ENCODE measurements around the gene CDK6. TPM values are rescaled to one million over a fixed set of nuclear protein-coding genes. Genes with fewer than 3 reads are reported as not detected.

Gene CDK6
- total RNA-seq, 3 donors from 2014 or later (not counting 1 experiment from before 2014, with no cell fraction given): 41.1 to 46.3 (median 45.1) TPM

DNA sequence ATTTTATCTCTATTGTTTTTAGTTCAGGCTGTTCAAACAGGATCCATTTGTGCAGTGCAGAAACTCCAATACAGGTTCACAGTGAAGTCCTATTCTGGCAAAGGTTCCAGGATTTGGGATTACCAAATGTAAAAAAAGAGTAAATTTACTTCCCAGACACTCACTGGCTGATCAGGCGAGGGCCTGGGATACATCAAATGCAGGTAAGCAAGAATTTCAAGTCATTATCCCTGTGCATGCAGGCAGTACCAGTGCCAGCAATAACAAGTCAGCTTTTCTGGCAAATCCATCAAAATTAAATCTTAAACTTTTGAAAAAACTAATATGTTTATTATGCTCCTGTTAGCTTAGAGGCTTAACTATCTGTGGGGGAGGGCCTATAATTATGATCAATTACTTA, 6.3 kb downstream of the CDK6 start:
- no peak overlapping the region for H3K27ac ChIP-seq (ENCODE audit: low read length)
- H3K27me3 Mint-ChIP-seq (ENCODE audit: low read depth in 2 of 2): no peaks in the 10 kb centered on the region

DNA sequence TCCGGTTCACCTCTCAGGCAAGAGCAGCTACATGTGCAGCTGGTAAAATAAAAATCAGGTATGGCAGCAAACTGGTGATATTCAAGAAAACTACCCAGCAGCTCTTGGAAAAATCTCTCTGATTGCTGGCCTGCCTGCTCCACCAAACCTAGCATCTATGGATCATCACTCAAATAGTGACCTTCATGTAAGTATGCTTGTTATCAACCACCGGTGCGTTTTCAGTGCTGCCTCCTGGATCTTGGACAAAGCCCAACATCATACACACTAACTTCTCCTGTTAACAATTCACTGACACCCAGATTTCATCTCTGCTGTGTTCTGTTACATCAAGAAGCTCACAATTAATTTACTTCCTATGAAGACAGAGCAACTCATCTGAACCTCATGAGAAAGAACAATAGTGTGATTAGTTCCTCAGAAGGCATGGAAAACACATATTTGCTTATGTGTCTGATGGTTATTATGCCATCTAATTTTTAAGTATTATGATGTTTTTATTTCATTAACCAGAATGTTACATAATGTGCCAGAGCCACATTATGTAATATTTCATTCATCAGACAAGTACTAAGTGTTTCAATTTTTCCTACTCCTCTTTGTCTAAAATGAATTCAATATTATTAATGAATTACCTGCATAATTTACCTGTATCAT, 8.8 kb downstream of the CDK6 start:
- no peaks in the 10 kb centered on the region for H3K9me3 ChIP-seq (ENCODE audit: control insufficient read depth, insufficient read depth, low read length)
- H3K4me3 ChIP-seq (ENCODE audit: low read length): no peak overlapping the region
- DNase-seq (no peak), ATAC-seq (no peak)
- H3K9me3 Mint-ChIP-seq: no peaks in the 10 kb centered on the region
- H3K36me3 Mint-ChIP-seq: no peaks in the 10 kb centered on the region
- WGBS (ENCODE audit: insufficient coverage): 53% methylated on average over 3 of the region's 3 CpGs
- no peaks in the 10 kb centered on the region for H3K27me3 Mint-ChIP-seq (ENCODE audit: low read depth in 2 of 2)
- intact Hi-C loops (cut with micrococcal nuclease): no loop called here
- peak overlapping the region in 1 of 2 donors; percentile 44 for H3K27ac Mint-ChIP-seq
- H3K36me3 ChIP-seq (ENCODE audit: control insufficient read depth, insufficient read depth, low read length): no peaks in the 10 kb centered on the region
- H3K27ac ChIP-seq (ENCODE audit: low read length): no peak overlapping the region
- H3K27me3 ChIP-seq (ENCODE audit: control insufficient read depth, insufficient read depth, low read length): no peaks in the 10 kb centered on the region
- no peak overlapping the region for H3K4me3 Mint-ChIP-seq
- peaks cover 10% of the 10 kb centered on the region for H3K4me1 ChIP-seq (ENCODE audit: control insufficient read depth, insufficient read depth, low read length)
- peaks cover 64 to 70% of the 10 kb centered on the region in 2 donors for H3K4me1 Mint-ChIP-seq
- TF ChIP-seq CTCF (IDR thresholded peaks at IDR 0.05): no peak

More for the DNA sequence above, 6.3 kb downstream of the CDK6 start:
- no peaks in the 10 kb centered on the region for H3K9me3 Mint-ChIP-seq
- Histone ChIP-seq H3K36me3 (ENCODE audit: control insufficient read depth, insufficient read depth, low read length) (no peaks in the 10 kb centered on the region), H3K4me3 (ENCODE audit: low read length) (no peak overlapping the region), H3K9me3 (ENCODE audit: control insufficient read depth, insufficient read depth, low read length) (no peaks in the 10 kb centered on the region), H3K27me3 (ENCODE audit: control insufficient read depth, insufficient read depth, low read length) (no peaks in the 10 kb centered on the region), H3K4me1 (ENCODE audit: control insufficient read depth, insufficient read depth, low read length) (peaks cover 18% of the 10 kb centered on the region)
- WGBS (ENCODE audit: insufficient coverage): 81% methylated on average over 1 of the region's 1 CpG
- H3K4me3 Mint-ChIP-seq: peak overlapping the region; percentile 6
- TF ChIP-seq CTCF (IDR thresholded peaks at IDR 0.05): no peak
- H3K4me1 Mint-ChIP-seq: peaks cover 66 to 73% of the 10 kb centered on the region in 2 donors
- H3K36me3 Mint-ChIP-seq: no peaks in the 10 kb centered on the region
- H3K27ac Mint-ChIP-seq: peak overlapping the region; percentile 38 to 94
- ATAC-seq (no peak), DNase-seq (no peak)
- intact Hi-C loops (cut with micrococcal nuclease): loop anchor here (5.0 kb wide), 1 partner anchor 303 kb away; the partner anchor contains the start of genes PEX1 and RBM48

DNA sequence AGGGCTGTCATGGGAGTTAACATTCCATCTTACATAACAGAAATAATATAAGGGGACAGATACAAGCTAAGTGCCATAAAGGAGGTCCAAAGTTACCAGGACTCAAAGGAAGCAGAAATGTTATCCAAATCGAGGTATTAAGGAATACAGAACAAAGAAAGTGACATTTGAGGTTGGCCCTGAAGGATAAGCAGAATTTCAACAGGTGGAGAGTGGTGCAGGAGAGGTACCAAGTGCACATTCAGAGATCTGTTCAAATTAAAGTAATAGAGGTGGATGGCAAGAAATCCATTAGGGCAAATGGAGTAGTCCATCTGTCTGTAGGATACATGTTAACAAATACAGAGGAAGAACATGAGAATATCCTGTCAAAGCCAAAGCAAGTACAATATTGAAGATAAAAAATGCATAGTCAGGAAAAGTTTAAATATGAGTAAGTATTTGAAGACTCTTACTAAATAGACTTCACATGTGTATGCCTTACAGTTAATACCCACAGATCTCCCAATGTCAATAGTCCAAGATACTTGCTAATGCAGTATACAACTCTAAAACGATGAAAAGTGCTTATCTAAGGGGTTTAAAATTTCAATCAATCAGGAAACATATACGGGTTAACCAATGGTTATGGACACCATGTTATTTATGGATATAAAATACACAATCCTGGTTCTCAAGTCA, 10.0 kb downstream of the CDK6 start:
- ATAC-seq (no peak), DNase-seq (no peak)
- Histone ChIP-seq H3K27me3 (ENCODE audit: control insufficient read depth, insufficient read depth, low read length) (no peaks in the 10 kb centered on the region), H3K36me3 (ENCODE audit: control insufficient read depth, insufficient read depth, low read length) (no peaks in the 10 kb centered on the region), H3K9me3 (ENCODE audit: control insufficient read depth, insufficient read depth, low read length) (no peaks in the 10 kb centered on the region), H3K4me1 (ENCODE audit: control insufficient read depth, insufficient read depth, low read length) (peaks cover under 1% of the 10 kb centered on the region), H3K27ac (ENCODE audit: low read length) (no peak overlapping the region), H3K4me3 (ENCODE audit: low read length) (no peak overlapping the region)
- intact Hi-C loops (cut with micrococcal nuclease): no loop called here
- no peaks in the 10 kb centered on the region for H3K27me3 Mint-ChIP-seq (ENCODE audit: low read depth in 2 of 2)
- WGBS (ENCODE audit: insufficient coverage): 70% methylated on average over 1 of the region's 3 CpGs
- H3K4me1 Mint-ChIP-seq: peaks cover 54 to 58% of the 10 kb centered on the region in 2 donors
- no peak for TF ChIP-seq CTCF (IDR thresholded peaks at IDR 0.05)
- H3K36me3 Mint-ChIP-seq: no peaks in the 10 kb centered on the region
- no peak overlapping the region for H3K27ac Mint-ChIP-seq
- no peak overlapping the region for H3K4me3 Mint-ChIP-seq
- H3K9me3 Mint-ChIP-seq: no peaks in the 10 kb centered on the region
